Fibroblast of pulmonary artery (primary cell): Measurements from ENCODE around the gene SREK1.

Experiments used
- DNase-seq: peaks from one replicate; pipeline ENCODE4 v3.0.0-alpha.2; 2010; ENCODE audit warnings: low read depth
- H3K4me3 ChIP-seq: replicated peaks from 2 replicates; pipeline ENCODE4 v1.5.1; 2011; ENCODE audit warnings: low read depth, mild to moderate bottlenecking, control low read depth, low read length, moderate library complexity
- CTCF ChIP-seq: IDR thresholded peaks from 2 replicates; pipeline ENCODE4 v1.5.1; 2011; ENCODE audit warnings: mild to moderate bottlenecking, control low read depth, low read length, inconsistent platforms; ENCODE audit errors: missing control alignments

Gene SREK1

GRCh38 chr5:66231508-66231907 lies 87.4 kb downstream of the SREK1 start:
- TF ChIP-seq CTCF = no peak
- no peak for DNase-seq
- no peak overlapping the region for H3K4me3 ChIP-seq

- TF ChIP-seq CTCF = no peak
Measured at GRCh38 chr5:66232275-66232674, 88.2 kb downstream of the SREK1 start.

GRCh38 chr5:66232706-66233445 lies 88.8 kb downstream of the SREK1 start:
- TF ChIP-seq CTCF = no peak
- H3K4me3 ChIP-seq = no peak overlapping the region
- DNase-seq = peak; percentile 30

More at GRCh38 chr5:66232275-66232674, 88.2 kb downstream of the SREK1 start:
- no peak for DNase-seq
- H3K4me3 ChIP-seq = no peak overlapping the region
